ENCODE results near the gene CPXM2.

CPXM2 gene

DNA sequence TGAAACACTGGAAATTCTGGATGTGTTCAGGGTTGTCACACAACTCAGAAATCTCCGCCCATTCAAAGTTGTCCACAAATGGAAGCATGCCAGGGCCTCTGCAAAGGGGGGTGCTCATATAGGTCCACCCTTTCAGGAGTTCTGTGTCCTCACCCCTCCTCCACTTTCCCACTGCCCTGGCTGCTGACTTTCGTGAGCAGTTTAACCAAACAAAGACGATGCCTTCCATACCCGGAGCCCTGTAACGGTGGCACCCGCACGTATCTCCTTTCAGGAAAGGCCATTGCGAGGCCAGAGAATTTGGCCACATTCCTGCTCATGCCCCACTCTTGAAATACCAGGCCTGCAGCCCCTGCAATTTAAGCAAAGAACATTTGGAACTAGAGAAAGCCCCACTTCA, 1.4 kb downstream of the CPXM2 start:
- TF ChIP-seq, protein P1, sequence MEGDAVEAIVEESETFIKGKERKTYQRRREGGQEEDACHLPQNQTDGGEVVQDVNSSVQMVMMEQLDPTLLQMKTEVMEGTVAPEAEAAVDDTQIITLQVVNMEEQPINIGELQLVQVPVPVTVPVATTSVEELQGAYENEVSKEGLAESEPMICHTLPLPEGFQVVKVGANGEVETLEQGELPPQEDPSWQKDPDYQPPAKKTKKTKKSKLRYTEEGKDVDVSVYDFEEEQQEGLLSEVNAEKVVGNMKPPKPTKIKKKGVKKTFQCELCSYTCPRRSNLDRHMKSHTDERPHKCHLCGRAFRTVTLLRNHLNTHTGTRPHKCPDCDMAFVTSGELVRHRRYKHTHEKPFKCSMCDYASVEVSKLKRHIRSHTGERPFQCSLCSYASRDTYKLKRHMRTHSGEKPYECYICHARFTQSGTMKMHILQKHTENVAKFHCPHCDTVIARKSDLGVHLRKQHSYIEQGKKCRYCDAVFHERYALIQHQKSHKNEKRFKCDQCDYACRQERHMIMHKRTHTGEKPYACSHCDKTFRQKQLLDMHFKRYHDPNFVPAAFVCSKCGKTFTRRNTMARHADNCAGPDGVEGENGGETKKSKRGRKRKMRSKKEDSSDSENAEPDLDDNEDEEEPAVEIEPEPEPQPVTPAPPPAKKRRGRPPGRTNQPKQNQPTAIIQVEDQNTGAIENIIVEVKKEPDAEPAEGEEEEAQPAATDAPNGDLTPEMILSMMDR (IDR thresholded peaks at IDR 0.05): no peak

DNA sequence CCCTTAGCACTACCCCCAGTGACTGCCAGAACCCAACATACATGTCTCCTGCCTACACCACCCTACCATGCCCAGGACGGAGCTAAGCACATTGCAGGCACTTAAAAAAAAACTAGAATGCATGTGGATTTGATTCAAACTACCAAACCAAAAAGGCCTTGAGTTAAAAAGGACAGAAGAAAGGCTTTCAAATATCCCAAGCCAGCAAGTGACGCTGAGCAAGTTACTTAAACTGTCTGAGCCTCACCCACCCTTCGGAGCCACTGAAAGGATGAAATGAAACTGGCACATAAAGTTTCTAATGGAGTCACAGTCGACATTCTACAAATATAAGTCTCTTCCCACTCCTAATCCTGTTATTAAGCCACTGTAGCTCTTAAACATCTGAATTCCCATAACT, 1.8 kb downstream of the CPXM2 start:
- TF ChIP-seq, protein P1 (IDR thresholded peaks at IDR 0.05): no peak

DNA sequence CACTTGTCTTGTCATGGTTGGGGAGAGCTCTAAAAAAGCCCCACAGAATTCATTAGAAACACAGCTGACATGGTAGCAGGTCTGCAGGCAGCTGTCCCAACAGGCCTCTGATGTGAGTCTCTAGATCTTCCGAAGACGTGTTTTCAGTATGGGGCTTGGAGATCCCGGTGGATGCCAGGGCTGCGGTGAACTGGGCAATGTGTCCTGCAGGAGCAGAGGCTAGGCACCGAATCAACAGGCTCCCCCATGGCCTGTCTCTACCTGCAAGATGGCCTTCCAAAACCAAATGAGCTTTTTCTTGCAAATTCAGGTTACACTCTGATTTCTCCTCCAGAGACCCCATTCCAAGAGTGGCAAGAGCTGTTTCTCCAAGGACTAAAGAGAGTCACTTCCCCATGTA, 2.9 kb downstream of the CPXM2 start:
- TF ChIP-seq, protein P1 (IDR thresholded peaks at IDR 0.05): no peak

DNA sequence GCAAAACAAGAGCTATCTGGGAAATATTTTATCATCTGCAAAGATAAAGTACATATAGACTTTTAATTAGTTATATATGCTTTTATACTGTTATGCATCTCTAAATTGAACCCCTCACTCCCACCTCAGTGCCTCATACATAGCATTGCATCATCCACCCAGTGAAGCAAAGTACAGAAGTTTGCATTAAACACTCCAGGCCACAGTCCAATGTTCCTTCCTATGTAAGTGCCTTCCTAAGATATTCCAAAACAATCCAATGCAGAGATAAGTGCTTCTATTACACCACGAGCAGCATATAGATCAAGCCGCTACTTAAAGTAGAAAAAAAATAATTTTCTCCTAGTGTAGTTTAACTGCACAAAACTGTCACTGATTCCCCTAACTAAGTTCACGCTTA, 3.4 kb downstream of the CPXM2 start:
- TF ChIP-seq, protein P1 (IDR thresholded peaks at IDR 0.05): no peak

DNA sequence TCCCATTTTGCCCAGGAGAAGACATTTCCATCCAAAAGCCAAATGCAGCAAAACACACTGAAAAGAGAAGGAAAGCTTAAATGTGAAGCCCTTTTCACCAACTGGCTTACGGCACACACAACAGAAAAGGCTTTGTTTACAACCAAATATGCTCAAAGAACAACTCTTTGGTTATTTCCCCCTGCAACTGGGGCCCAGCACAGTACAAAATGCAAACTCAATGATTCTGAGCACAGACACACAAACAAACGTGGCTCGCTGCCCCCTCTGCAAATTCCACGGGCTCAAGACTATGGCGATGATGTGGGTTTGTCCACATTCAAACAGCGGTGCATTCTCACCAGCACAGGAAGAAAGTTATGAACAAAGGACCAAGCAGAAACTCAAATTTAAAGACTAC, 5.3 kb downstream of the CPXM2 start:
- TF ChIP-seq, protein P1 (IDR thresholded peaks at IDR 0.05): no peak

DNA sequence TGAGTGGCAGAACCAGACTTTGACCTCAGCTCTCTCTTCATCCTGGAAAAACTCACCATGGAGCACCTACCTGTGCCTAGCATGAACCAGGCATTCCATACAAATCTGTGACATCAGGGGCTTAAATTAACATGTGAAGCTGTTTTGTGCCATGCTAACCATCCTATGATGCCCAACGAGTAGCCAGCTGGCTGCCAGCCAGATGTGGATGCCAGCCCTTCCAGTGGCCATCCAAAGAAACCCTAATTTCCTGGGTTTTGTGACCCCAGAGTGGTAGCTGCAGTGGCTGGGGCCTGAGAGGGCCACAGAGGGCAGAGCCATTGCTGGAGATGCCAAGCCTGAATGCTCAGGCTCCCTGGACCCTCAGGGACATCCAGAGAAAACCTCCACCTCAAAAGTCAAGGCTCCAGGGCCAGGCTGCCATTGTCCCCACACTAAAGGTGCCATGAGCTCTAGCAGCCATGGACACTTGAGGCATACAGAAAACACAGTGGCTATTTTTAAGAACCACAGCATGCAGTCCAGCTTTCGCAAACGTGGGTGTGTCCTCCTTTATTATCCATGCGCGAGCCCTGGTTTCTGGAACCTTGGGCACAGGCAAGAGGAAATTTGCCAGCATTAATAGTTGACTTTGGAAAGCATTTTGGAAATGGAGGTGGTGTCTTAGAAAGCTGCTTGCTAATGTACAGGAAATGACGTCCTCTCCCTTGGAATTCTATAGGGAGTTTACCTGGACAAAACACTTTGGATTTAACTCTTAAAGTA, 6.0 kb downstream of the CPXM2 start:
- TF ChIP-seq, protein P1 (IDR thresholded peaks at IDR 0.05): no peak

DNA sequence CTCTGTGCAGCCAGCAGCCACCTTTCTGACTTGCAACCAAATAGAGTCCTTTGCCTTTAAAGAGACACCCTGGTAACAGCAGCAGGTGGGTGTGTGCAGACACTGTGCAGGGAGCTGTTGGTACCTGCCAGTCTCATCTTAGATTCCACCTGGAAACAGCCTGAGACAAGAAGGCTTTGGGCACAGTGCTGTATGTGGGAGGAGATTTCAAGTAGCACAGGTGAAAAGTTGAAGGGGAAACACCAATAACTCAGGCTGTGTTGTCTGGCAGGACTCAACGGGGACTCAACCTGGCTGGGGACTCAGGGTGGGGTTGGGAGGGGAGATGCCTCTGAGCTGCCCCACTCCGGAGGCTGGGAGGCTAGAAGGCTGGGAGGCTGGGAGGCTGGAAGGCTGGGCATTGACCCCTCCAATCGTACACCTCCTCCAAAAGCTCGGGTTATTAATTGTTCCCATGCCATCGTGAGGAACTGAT, 6.7 kb downstream of the CPXM2 start:
- TF ChIP-seq, protein P1 (IDR thresholded peaks at IDR 0.05): no peak
